Osteoblast (primary cell): ENCODE results near the gene TMEM229B. TPM values are rescaled to one million over a fixed set of nuclear protein-coding genes. Genes with fewer than 3 reads are reported as not detected.

Experiments
- DNase-seq: peaks from one replicate; pipeline ENCODE4 v3.0.0; 2011; ENCODE audit warnings: low spot score, mixed read lengths; ENCODE audit not compliant: insufficient read length; ENCODE audit errors: missing footprints
- H2AFZ ChIP-seq: 2 replicates; pipeline ENCODE4 v1.6.0; 2011; ENCODE audit warnings: mild to moderate bottlenecking, low read length
- H3K27ac ChIP-seq: 2 replicates; pipeline ENCODE4 v1.5.1; 2011; ENCODE audit warnings: mild to moderate bottlenecking, low read depth, low read length, moderate library complexity
- H3K27me3 ChIP-seq: 2 replicates; pipeline ENCODE4 v1.6.0; 2012; ENCODE audit warnings: mild to moderate bottlenecking, control low read depth, inconsistent platforms, low read length, moderate library complexity; ENCODE audit not compliant: insufficient read depth
- H3K36me3 ChIP-seq: 2 replicates; pipeline ENCODE4 v1.5.1; 2011; ENCODE audit warnings: mild to moderate bottlenecking, low read length, control low read depth, moderate library complexity; ENCODE audit not compliant: insufficient read depth
- H3K4me1 ChIP-seq: 2 replicates; pipeline ENCODE4 v1.5.1; 2011; ENCODE audit warnings: mild to moderate bottlenecking, low read length, control low read depth, moderate library complexity; ENCODE audit not compliant: insufficient read depth
- H3K4me2 ChIP-seq: 2 replicates; pipeline ENCODE4 v1.6.0; 2011; ENCODE audit warnings: mild to moderate bottlenecking, low read length; ENCODE audit not compliant: insufficient read depth
- H3K4me3 ChIP-seq: fragments of 200-600 bp; sonication (generic); 3 replicates; pipeline ENCODE4 v1.5.1; 2012; ENCODE audit warnings: mild to moderate bottlenecking, low read length, inconsistent platforms; ENCODE audit not compliant: insufficient read depth
- H3K79me2 ChIP-seq: 2 replicates; pipeline ENCODE4 v1.6.0; 2012; ENCODE audit warnings: mild to moderate bottlenecking, low read length, control low read depth, inconsistent platforms; ENCODE audit not compliant: insufficient read depth
- H3K9me3 ChIP-seq: 2 replicates; pipeline ENCODE4 v1.5.1; 2011; ENCODE audit warnings: low read depth, low read length, control low read depth
- H4K20me1 ChIP-seq: 2 replicates; pipeline ENCODE4 v1.6.0; 2012; ENCODE audit warnings: mild to moderate bottlenecking, low read length, control low read depth; ENCODE audit not compliant: insufficient read depth
- CTCF ChIP-seq: IDR thresholded peaks from 2 replicates; pipeline ENCODE4 v1.5.1; 2011; ENCODE audit warnings: mild to moderate bottlenecking, low read depth, low read length, moderate library complexity; ENCODE audit errors: extremely low read depth
- total RNA-seq: library from RNA; depleted of rRNA; stranded (reverse); fragments of >200 nt; gene quantifications from 2 replicates; pipeline ENCODE4 v1.2.3, GENCODE V29; 2012

TMEM229B gene
- total RNA-seq, 1 donor, result 5.8 TPM

GRCh38 chr14:67515386-67516079 is 27.0 kb upstream of the TMEM229B start:
- no peak for TF ChIP-seq CTCF
- no peak overlapping the region for H2AFZ ChIP-seq
- peaks cover 51% of the 10 kb centered on the region for H3K27me3 ChIP-seq
- no peak overlapping the region for H3K27ac ChIP-seq
- H3K4me2 ChIP-seq, result peak overlapping the region; percentile 79
- no peaks in the 10 kb centered on the region for H3K79me2 ChIP-seq
- H3K4me1 ChIP-seq, result peaks cover 4% of the 10 kb centered on the region
- no peaks in the 10 kb centered on the region for H3K36me3 ChIP-seq
- no peaks in the 10 kb centered on the region for H3K9me3 ChIP-seq
- DNase-seq, result peak; percentile 88
- H4K20me1 ChIP-seq, result no peaks in the 10 kb centered on the region
- H3K4me3 ChIP-seq, result peak overlapping the region; percentile 84

GRCh38 chr14:67514650-67515385 is 26.3 kb upstream of the TMEM229B start:
- no peak for TF ChIP-seq CTCF
- H3K4me3 ChIP-seq, result peak overlapping the region; percentile 84
- H3K9me3 ChIP-seq, result no peaks in the 10 kb centered on the region
- H4K20me1 ChIP-seq, result no peaks in the 10 kb centered on the region
- DNase-seq, result peak; percentile 96
- H3K27ac ChIP-seq, result no peak overlapping the region
- H3K4me1 ChIP-seq, result peaks cover 4% of the 10 kb centered on the region
- peak overlapping the region; percentile 74 for H2AFZ ChIP-seq
- H3K4me2 ChIP-seq, result peak overlapping the region; percentile 79
- H3K79me2 ChIP-seq, result no peaks in the 10 kb centered on the region
- H3K27me3 ChIP-seq, result peaks cover 44% of the 10 kb centered on the region
- no peaks in the 10 kb centered on the region for H3K36me3 ChIP-seq

- TF ChIP-seq CTCF, result no peak
- no peak overlapping the region for H3K27ac ChIP-seq
- peak; percentile 76 for DNase-seq
- no peaks in the 10 kb centered on the region for H3K9me3 ChIP-seq
- peaks cover 43% of the 10 kb centered on the region for H3K27me3 ChIP-seq
- peak overlapping the region; percentile 74 for H2AFZ ChIP-seq
- no peaks in the 10 kb centered on the region for H3K36me3 ChIP-seq
- no peaks in the 10 kb centered on the region for H4K20me1 ChIP-seq
- peak overlapping the region; percentile 79 for H3K4me2 ChIP-seq
- H3K79me2 ChIP-seq, result no peaks in the 10 kb centered on the region
- peaks cover 4% of the 10 kb centered on the region for H3K4me1 ChIP-seq
- H3K4me3 ChIP-seq, result peak overlapping the region; percentile 84
Measured at GRCh38 chr14:67514203-67514607, 25.7 kb upstream of the TMEM229B start.

DNA sequence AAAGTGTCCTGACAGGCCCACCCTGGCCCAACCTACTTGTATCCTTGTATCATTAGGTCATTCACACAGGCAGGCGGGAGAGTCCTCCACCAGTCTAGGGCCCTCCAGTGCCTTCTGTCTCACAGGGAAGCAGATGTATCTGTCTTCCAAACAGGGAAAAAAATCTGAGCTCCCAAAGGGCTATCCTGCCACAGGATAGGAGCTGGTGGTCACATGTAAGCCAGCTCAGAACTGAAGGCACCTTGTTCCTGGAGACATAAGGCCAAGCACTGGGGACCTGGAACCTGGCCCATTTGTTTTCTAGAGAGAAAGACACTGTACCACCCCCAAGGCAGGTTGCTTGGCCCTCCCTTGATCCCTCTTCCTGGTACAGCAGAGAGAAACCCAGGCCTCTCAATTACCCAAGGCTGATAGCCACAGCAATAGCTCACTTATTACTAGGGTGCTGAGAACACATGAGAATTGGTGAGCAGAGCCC is 25.1 kb upstream of the TMEM229B start:
- peaks cover 4% of the 10 kb centered on the region for H3K4me1 ChIP-seq
- H3K27ac ChIP-seq, result no peak overlapping the region
- H3K27me3 ChIP-seq, result peaks cover 38% of the 10 kb centered on the region
- H3K79me2 ChIP-seq, result no peaks in the 10 kb centered on the region
- DNase-seq, result peak; percentile 81
- no peak overlapping the region for H3K4me2 ChIP-seq
- H4K20me1 ChIP-seq, result no peaks in the 10 kb centered on the region
- TF ChIP-seq CTCF, result no peak
- H2AFZ ChIP-seq, result no peak overlapping the region
- no peaks in the 10 kb centered on the region for H3K36me3 ChIP-seq
- H3K4me3 ChIP-seq, result no peak overlapping the region
- no peaks in the 10 kb centered on the region for H3K9me3 ChIP-seq
